ENCODE results near the gene POLR2B. TPM values are rescaled to one million over a fixed set of nuclear protein-coding genes. Genes with fewer than 3 reads are reported as not detected.

Gene POLR2B
- total and polyA plus RNA-seq, 2 experiments from 2014 or later: 52.4 to 110 TPM

GRCh38 chr4:57013543-57014120 is 34.9 kb downstream of the POLR2B start:
- DNase-seq (ENCODE audit: low spot score): no peak

GRCh38 chr4:57018980-57019379 is 40.3 kb downstream of the POLR2B start:
- H3K27me3 ChIP-seq: no peaks in the 10 kb centered on the region
- no peak overlapping the region for H3K4me3 ChIP-seq
- no peaks in the 10 kb centered on the region for H3K9me3 ChIP-seq (ENCODE audit: low read depth)
- TF ChIP-seq CTCF (IDR thresholded peaks at IDR 0.05; ENCODE audit: poor library complexity): peak; percentile 18
- no peak for TF ChIP-seq EZH2 (IDR thresholded peaks at IDR 0.05; ENCODE audit: borderline replicate concordance)
- H3K4me1 ChIP-seq (ENCODE audit: insufficient read depth): no peaks in the 10 kb centered on the region
- no peak overlapping the region for H2AFZ ChIP-seq
- no peak overlapping the region for H3K27ac ChIP-seq
- DNase-seq (ENCODE audit: low spot score): no peak
- no peaks in the 10 kb centered on the region for H3K9me2 ChIP-seq (replicated peaks; ENCODE audit: insufficient read depth)
- peaks cover 5% of the 10 kb centered on the region for H3K36me3 ChIP-seq (replicated peaks; ENCODE audit: insufficient read depth, low read depth)
- H3K4me2 ChIP-seq: no peak overlapping the region
- H3K79me2 ChIP-seq: no peaks in the 10 kb centered on the region
- no peaks in the 10 kb centered on the region for H4K20me1 ChIP-seq (ENCODE audit: insufficient read depth, poor library complexity, severe bottlenecking)

More at GRCh38 chr4:57013543-57014120, 34.9 kb downstream of the POLR2B start:
- Histone ChIP-seq H3K9me2 (replicated peaks; ENCODE audit: insufficient read depth) (no peaks in the 10 kb centered on the region), H3K79me2 (no peaks in the 10 kb centered on the region), H3K9me3 (ENCODE audit: low read depth) (no peaks in the 10 kb centered on the region), H3K36me3 (replicated peaks; ENCODE audit: insufficient read depth, low read depth) (no peaks in the 10 kb centered on the region), H3K4me2 (no peak overlapping the region), H3K4me3 (no peak overlapping the region), H4K20me1 (ENCODE audit: insufficient read depth, poor library complexity, severe bottlenecking) (no peaks in the 10 kb centered on the region), H3K27me3 (no peaks in the 10 kb centered on the region), H3K27ac (no peak overlapping the region), H2AFZ (no peak overlapping the region), H3K4me1 (ENCODE audit: insufficient read depth) (no peaks in the 10 kb centered on the region)
- TF ChIP-seq EZH2 (IDR thresholded peaks at IDR 0.05; ENCODE audit: borderline replicate concordance): no peak
- TF ChIP-seq EZH2phosphoT487 (IDR thresholded peaks at IDR 0.05; ENCODE audit: low read depth, severe bottlenecking, unreplicated experiment): no peak
- no peak for TF ChIP-seq CTCF (IDR thresholded peaks at IDR 0.05; ENCODE audit: poor library complexity)
- 82% methylated on average over 4 of the region's 4 CpGs for WGBS (ENCODE audit: low lambda C conversion rate, missing lambda C conversion rate)

GRCh38 chr4:57020467-57021101 is 41.9 kb downstream of the POLR2B start:
- WGBS (ENCODE audit: low lambda C conversion rate, missing lambda C conversion rate): 80% methylated on average over 5 of the region's 5 CpGs
- H3K4me1 ChIP-seq (ENCODE audit: insufficient read depth): no peaks in the 10 kb centered on the region
- no peaks in the 10 kb centered on the region for H3K9me3 ChIP-seq (ENCODE audit: low read depth)
- no peak overlapping the region for H3K4me2 ChIP-seq
- no peak overlapping the region for H2AFZ ChIP-seq
- no peaks in the 10 kb centered on the region for H4K20me1 ChIP-seq (ENCODE audit: insufficient read depth, poor library complexity, severe bottlenecking)
- no peak overlapping the region for H3K27ac ChIP-seq
- H3K36me3 ChIP-seq (replicated peaks; ENCODE audit: insufficient read depth, low read depth): peaks cover 5% of the 10 kb centered on the region
- no peaks in the 10 kb centered on the region for H3K27me3 ChIP-seq
- TF ChIP-seq CTCF (IDR thresholded peaks at IDR 0.05; ENCODE audit: poor library complexity): no peak
- no peak for TF ChIP-seq EZH2phosphoT487 (IDR thresholded peaks at IDR 0.05; ENCODE audit: low read depth, severe bottlenecking, unreplicated experiment)
- no peak for TF ChIP-seq EZH2 (IDR thresholded peaks at IDR 0.05; ENCODE audit: borderline replicate concordance)
- no peak overlapping the region for H3K4me3 ChIP-seq
- DNase-seq (ENCODE audit: low spot score): no peak
- no peaks in the 10 kb centered on the region for H3K79me2 ChIP-seq
- no peaks in the 10 kb centered on the region for H3K9me2 ChIP-seq (replicated peaks; ENCODE audit: insufficient read depth)
